Gastrocnemius medialis (tissue), 4 donors: ENCODE measurements around the gene NXNL2.

ENCODE experiments used
- CTCF ChIP-seq, 5 experiments: fragments of 450-650 bp in 3 of 5; fragments of 200-600 bp in 2 of 5; sonication (generic) in 2 of 5; IDR thresholded peaks in 4 of 5; conservative IDR thresholded peaks in 1 of 5; 1 replicate in 4 of 5; 2 replicates in 1 of 5; pipeline ENCODE4 v1.5.1; 2016 to 2019; ENCODE audit warnings: antibody characterized with exemption in 5 of 5, mild to moderate bottlenecking in 3 of 5, moderate library complexity in 3 of 5
- POLR2A ChIP-seq, 2 donors: fragments of 450-650 bp; IDR thresholded peaks; one replicate each; pipeline ENCODE4 v1.6.1; 2017; ENCODE audit warnings: antibody characterized with exemption in 2 of 2, mild to moderate bottlenecking in 2 of 2, moderate library complexity in 2 of 2

GRCh38 chr9:88501086-88501485, 33.9 kb upstream of the NXNL2 start:
- TF ChIP-seq CTCF (IDR thresholded peaks at IDR 0.05 in 4 of 5, conservative IDR thresholded peaks at IDR 0.05 in 1 of 5) (no peak), POLR2A (IDR thresholded peaks at IDR 0.05) (no peak)
